GM12878 (cell line): ENCODE measurements around the gene DLGAP3. TPM values are rescaled to one million over a fixed set of nuclear protein-coding genes. Genes with fewer than 3 reads are reported as not detected.

ENCODE experiments used
- ATAC-seq: fragments of 200-7000 bp; cut with Tn5 transposase; 3 replicates; pipeline ENCODE4 v1.9.1; 2020; ENCODE audit warnings: mild to moderate bottlenecking, moderate library complexity
- BruUV-seq: library from RNA; stranded (reverse); fragments of 400-500 nt; replicated peaks from 2 replicates; lab custom pipeline; 2021; lab: Mats Ljungman, UMichigan
- CTCF ChIA-PET: fragments of 300-600 bp; sonication (Branson Sonifier 250); formaldehyde crosslinking; extraction: SDS; loops from one replicate; lab custom pipeline; 2021; ENCODE audit warnings: inconsistent platforms; lab: Yijun Ruan, JAX
- POLR2A ChIA-PET: fragments of 350-600 bp; formaldehyde crosslinking; extraction: SDS; loops from one replicate; lab custom pipeline; 2021; ENCODE audit warnings: inconsistent platforms; lab: Charles Lee
- RAD21 ChIA-PET: fragments of 300-600 bp; sonication (Branson Sonifier 250); formaldehyde crosslinking; loops from one replicate; lab custom pipeline; 2023; ENCODE audit warnings: antibody characterized with exemption; ENCODE audit not compliant: unreplicated experiment; lab: Charles Lee
- SMC1A ChIA-PET: fragments of 300-600 bp; sonication (Branson Sonifier 250); formaldehyde crosslinking; loops from one replicate; lab custom pipeline; 2023; ENCODE audit not compliant: unreplicated experiment, uncharacterized antibody; lab: Charles Lee
- DNase-seq: peaks from one replicate; pipeline ENCODE4 v3.0.0-alpha.2; 2011; ENCODE audit warnings: low read depth, low spot score
- FAIRE-seq: peaks from 3 replicates; lab custom pipeline; 2011; peaks lifted over from hg19 to GRCh38; lab: Jason Lieb, UNC
- H2AFZ ChIP-seq: 2 replicates; pipeline ENCODE4 v1.6.0; 2011; ENCODE audit warnings: low read depth, low read length, control low read depth; ENCODE audit not compliant: control insufficient read depth
- H3K27ac ChIP-seq: 2 replicates; pipeline ENCODE4 v1.5.1; 2011; ENCODE audit warnings: control low read depth; ENCODE audit not compliant: control insufficient read depth, insufficient read depth
- H3K27me3 ChIP-seq, 2 experiments: replicated peaks in 1 of 2; 2 replicates each; pipeline versions ENCODE4 v1.6.0 to v1.6.1; 2011; ENCODE audit warnings: low read length in 1 of 2; ENCODE audit not compliant: control insufficient read depth in 2 of 2, insufficient read depth in 2 of 2
- H3K36me3 ChIP-seq, 2 experiments: 2 replicates each; pipeline ENCODE4 v1.5.1; 2011; ENCODE audit warnings: low read length in 1 of 2; ENCODE audit not compliant: control insufficient read depth in 2 of 2, insufficient read depth in 2 of 2
- H3K4me1 ChIP-seq: 2 replicates; pipeline ENCODE4 v1.6.1; 2011; ENCODE audit warnings: mild to moderate bottlenecking, low read length, moderate library complexity, mixed read lengths; ENCODE audit not compliant: control insufficient read depth, insufficient read depth
- H3K4me2 ChIP-seq: 2 replicates; pipeline ENCODE4 v1.6.0; 2011; ENCODE audit warnings: control low read depth; ENCODE audit not compliant: control insufficient read depth, insufficient read depth
- H3K4me3 ChIP-seq: fragments of 200-600 bp; sonication (generic); 2 replicates; pipeline ENCODE4 v1.5.1; 2016
- H3K79me2 ChIP-seq: 2 replicates; pipeline ENCODE4 v1.6.0; 2011; ENCODE audit warnings: low read length; ENCODE audit not compliant: control insufficient read depth, insufficient read depth
- H3K9ac ChIP-seq: 2 replicates; pipeline ENCODE4 v1.8.0; 2011; ENCODE audit warnings: low read length, control low read depth, mixed read lengths; ENCODE audit not compliant: control insufficient read depth, insufficient read depth
- H3K9me3 ChIP-seq: replicated peaks from 3 replicates; pipeline ENCODE4 v1.5.1; 2011; ENCODE audit warnings: mild to moderate bottlenecking, low read length; ENCODE audit not compliant: control insufficient read depth, insufficient read depth
- H4K20me1 ChIP-seq: 2 replicates; pipeline ENCODE4 v1.6.0; 2011; ENCODE audit not compliant: control insufficient read depth, insufficient read depth
- BMI1 ChIP-seq: fragments of 450-650 bp; IDR thresholded peaks from 2 replicates; pipeline ENCODE4 v1.6.1; 2016; ENCODE audit warnings: mild to moderate bottlenecking, moderate library complexity, borderline replicate concordance
- HDAC6 ChIP-seq: fragments of 200-600 bp; sonication (generic); IDR thresholded peaks from one replicate; pipeline ENCODE4 v1.8.0; 2017; ENCODE audit warnings: antibody characterized with exemption; ENCODE audit not compliant: unreplicated experiment
- MYB ChIP-seq: fragments of 150-350 bp; IDR thresholded peaks from 2 replicates; pipeline ENCODE4 v1.6.1; 2014; ENCODE audit warnings: mild to moderate bottlenecking, low read depth, low read length, borderline replicate concordance
- NR2C2 ChIP-seq: IDR thresholded peaks from 2 replicates; pipeline ENCODE4 v1.6.1; 2011; ENCODE audit warnings: borderline replicate concordance, low read depth; ENCODE audit not compliant: control insufficient read depth, insufficient read length
- RCOR1 ChIP-seq: conservative IDR thresholded peaks from 2 replicates; pipeline ENCODE4 v1.6.1; 2012; ENCODE audit warnings: low read depth, low read length, improper control_type of control experiment
- SIX5 ChIP-seq: IDR thresholded peaks from 2 replicates; pipeline ENCODE4 v1.6.1; 2011; ENCODE audit warnings: mild to moderate bottlenecking, low read depth, low read length, moderate library complexity; ENCODE audit not compliant: severe bottlenecking
- SMAD5 ChIP-seq: IDR thresholded peaks from 2 replicates; pipeline ENCODE4 v1.6.1; 2016; ENCODE audit warnings: antibody characterized with exemption, low read depth
- SUPT20H ChIP-seq: IDR thresholded peaks from 2 replicates; pipeline ENCODE4 v1.6.1; 2011; ENCODE audit warnings: low read depth, mild to moderate bottlenecking, low read length, moderate library complexity, borderline replicate concordance; ENCODE audit not compliant: control insufficient read depth
- USF2 ChIP-seq: IDR thresholded peaks from 2 replicates; pipeline ENCODE4 v1.6.1; 2011; ENCODE audit warnings: low read depth, low read length, improper control_type of control experiment, borderline replicate concordance
- WGBS: methylation state at CpG from one replicate; pipeline ENCODE4 v1.1.6; 2016; ENCODE audit warnings: low lambda C conversion rate; ENCODE audit not compliant: insufficient replicate concordance, insufficient coverage; ENCODE audit errors: missing lambda C conversion rate; 5-methylcytosine and 5-hydroxymethylcytosine counted together
- in situ Hi-C: fragments of 300-500 bp; cut with MboI; formaldehyde crosslinking; loops from 9 replicates; pipeline ENCODE4 v1.14.3; 2018; ENCODE audit warnings: mixed read lengths
- intact Hi-C: fragments of 100-400 bp; cut with micrococcal nuclease; formaldehyde crosslinking; loops from one replicate; pipeline ENCODE4 v1.14.2; 2022; ENCODE audit not compliant: unreplicated experiment
- polyA plus RNA-seq, 11 experiments: library from polyadenylated mRNA; depleted of rRNA in 4 of 11; unstranded in 6 of 11; stranded (reverse) in 5 of 11; fragments of >200 nt; fragmentation: Nextera tagmentation in 4 of 11; fragmentation: Illumina TruSeq in 1 of 11; extraction: Ambion mirVana in 4 of 11; extraction: Trizol in 1 of 11; gene quantifications; 1 replicate in 1 of 11; 2 replicates in 10 of 11; pipeline versions ENCODE4 v1.2.1 to v1.2.3, GENCODE V29; 2011 to 2016; ENCODE audit warnings: inconsistent platforms in 2 of 11, missing spikeins in 2 of 11, low read depth in 1 of 11
- total RNA-seq, 4 experiments: library from RNA; depleted of rRNA in 3 of 4; stranded (reverse); fragments of >200 nt in 3 of 4; fragmentation: Illumina TruSeq in 1 of 4; extraction: Trizol in 1 of 4; gene quantifications; 2 replicates each; pipeline versions ENCODE4 v1.2.1 to v1.2.3, GENCODE V29; 2013 to 2021

DLGAP3 gene
- total and polyA plus RNA-seq, 10 of the 15 experiments (the other 5 are each of a cell fraction or from before 2014, with no cell fraction given) = 0.03 to 0.15 (median 0.08) TPM; not detected in 4

- intact Hi-C loops (no loop called here), in situ Hi-C loops (no loop called here)
- ChIA-PET SMC1A (no interaction called here), POLR2A (no interaction called here), CTCF (no interaction called here), RAD21 (no interaction called here)
- Histone ChIP-seq H2AFZ (no peak overlapping the region), H4K20me1 (no peaks in the 10 kb centered on the region; the same call in 1 of the 2 replicates), H3K9ac (no peak overlapping the region), H3K4me2 (no peak overlapping the region), H3K27ac (no peak overlapping the region), H3K4me1 (no peaks in the 10 kb centered on the region), H3K36me3 (no peaks in the 10 kb centered on the region), H3K27me3 (no peaks in the 10 kb centered on the region), H3K4me3 (no peak overlapping the region), H3K9me3 (no peaks in the 10 kb centered on the region), H3K79me2 (no peaks in the 10 kb centered on the region)
- ATAC-seq (no peak), FAIRE-seq (no peak), DNase-seq (no peak)
- WGBS = 61% methylated on average over 3 of the region's 3 CpGs
- no TSS peak for BruUV-seq
- TF ChIP-seq BMI1 = no peak
- no peak for TF ChIP-seq SMAD5
- no peak for TF ChIP-seq USF2
These were observed 43.9 kb upstream of the DLGAP3 start for GRCh38 chr1:34973326-34973725.

GRCh38 chr1:34970829-34971228 is 41.4 kb upstream of the DLGAP3 start:
- Histone ChIP-seq H4K20me1 (no peaks in the 10 kb centered on the region; the same call in 1 of the 2 replicates), H2AFZ (no peak overlapping the region), H3K9ac (no peak overlapping the region), H3K4me3 (no peak overlapping the region), H3K4me1 (no peaks in the 10 kb centered on the region), H3K27ac (no peak overlapping the region), H3K79me2 (no peaks in the 10 kb centered on the region), H3K27me3 (no peaks in the 10 kb centered on the region), H3K9me3 (no peaks in the 10 kb centered on the region), H3K4me2 (no peak overlapping the region), H3K36me3 (no peaks in the 10 kb centered on the region)
- ChIA-PET RAD21 (no interaction called here), POLR2A (interaction anchor here (0.6 kb wide), 1 partner anchor 244 kb away, joined by 3 read pairs; no protein-coding TSS in a partner anchor), CTCF (no interaction called here), SMC1A (no interaction called here)
- intact Hi-C loops = no loop called here
- in situ Hi-C loops = no loop called here
- no peak for TF ChIP-seq HDAC6
- no peak for TF ChIP-seq SUPT20H
- no peak for TF ChIP-seq RCOR1
- TF ChIP-seq NR2C2 = no peak
- TF ChIP-seq MYB = no peak
- no peak for TF ChIP-seq SIX5
- FAIRE-seq (no peak), DNase-seq (no peak), ATAC-seq (no peak)
- no TSS peak for BruUV-seq
- 57% methylated on average over 5 of the region's 5 CpGs for WGBS
